ENCODE data around the gene MAGI2. TPM values are rescaled to one million over a fixed set of nuclear protein-coding genes. Genes with fewer than 3 reads are reported as not detected.
"Not testable (repeated sequence)": the region's sequence is repeated elsewhere in the genome, so short reads cannot be mapped to it uniquely, and the experiment has no call there.

The MAGI2 gene
- total RNA-seq, 1 experiment from 2014 or later, result 0.07 TPM

DNA sequence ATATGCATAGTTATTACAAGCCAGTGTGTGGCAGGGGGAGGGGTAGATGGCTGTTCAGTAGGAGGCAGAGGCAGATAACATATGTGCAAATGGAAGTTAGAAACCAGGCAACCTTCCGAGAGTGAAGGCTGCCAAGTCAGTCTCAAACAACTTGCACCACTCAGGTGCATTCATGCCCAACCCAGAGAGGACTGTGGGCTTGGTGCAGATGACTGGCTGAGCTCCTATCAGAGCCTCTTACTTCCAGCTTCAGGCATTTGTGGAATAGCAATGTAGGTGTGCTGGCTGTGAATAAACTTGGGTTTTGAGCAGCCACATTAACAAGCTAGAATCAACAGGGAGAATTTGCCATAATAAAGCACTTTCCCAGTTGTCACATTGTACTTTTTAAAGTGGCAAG is 865.1 kb downstream of the MAGI2 start:
- DNase-seq (ENCODE audit: unreplicated experiment), result no peak
- Mint-ChIP-seq H3K27me3 (ENCODE audit: insufficient read depth, unreplicated experiment) (peaks cover 77% of the 10 kb centered on the region), H3K36me3 (ENCODE audit: insufficient read depth, unreplicated experiment) (no peaks in the 10 kb centered on the region), H3K9me3 (ENCODE audit: unreplicated experiment) (no peaks in the 10 kb centered on the region), H3K27ac (ENCODE audit: low read depth, unreplicated experiment) (no peak overlapping the region), H3K4me1 (ENCODE audit: insufficient read depth, unreplicated experiment) (no peaks in the 10 kb centered on the region), H3K4me3 (ENCODE audit: unreplicated experiment) (no peak overlapping the region)
- intact Hi-C loops (cut with micrococcal nuclease), result loop anchor here (10.0 kb wide), 1 partner anchor 336 kb away; no protein-coding TSS in a partner anchor
- ChIA-PET POLR2A (no interaction called here), CTCF (interaction anchor here (0.6 to 0.8 kb wide), 4 partner anchors 20 to 504 kb away, joined by 3 to 5 read pairs (median 4); no protein-coding TSS in a partner anchor)
- no TSS peak for BruUV-seq (replicated peaks)
- TF ChIP-seq, protein P1, sequence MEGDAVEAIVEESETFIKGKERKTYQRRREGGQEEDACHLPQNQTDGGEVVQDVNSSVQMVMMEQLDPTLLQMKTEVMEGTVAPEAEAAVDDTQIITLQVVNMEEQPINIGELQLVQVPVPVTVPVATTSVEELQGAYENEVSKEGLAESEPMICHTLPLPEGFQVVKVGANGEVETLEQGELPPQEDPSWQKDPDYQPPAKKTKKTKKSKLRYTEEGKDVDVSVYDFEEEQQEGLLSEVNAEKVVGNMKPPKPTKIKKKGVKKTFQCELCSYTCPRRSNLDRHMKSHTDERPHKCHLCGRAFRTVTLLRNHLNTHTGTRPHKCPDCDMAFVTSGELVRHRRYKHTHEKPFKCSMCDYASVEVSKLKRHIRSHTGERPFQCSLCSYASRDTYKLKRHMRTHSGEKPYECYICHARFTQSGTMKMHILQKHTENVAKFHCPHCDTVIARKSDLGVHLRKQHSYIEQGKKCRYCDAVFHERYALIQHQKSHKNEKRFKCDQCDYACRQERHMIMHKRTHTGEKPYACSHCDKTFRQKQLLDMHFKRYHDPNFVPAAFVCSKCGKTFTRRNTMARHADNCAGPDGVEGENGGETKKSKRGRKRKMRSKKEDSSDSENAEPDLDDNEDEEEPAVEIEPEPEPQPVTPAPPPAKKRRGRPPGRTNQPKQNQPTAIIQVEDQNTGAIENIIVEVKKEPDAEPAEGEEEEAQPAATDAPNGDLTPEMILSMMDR (IDR thresholded peaks at IDR 0.05; ENCODE audit: unreplicated experiment), result no peak

DNA sequence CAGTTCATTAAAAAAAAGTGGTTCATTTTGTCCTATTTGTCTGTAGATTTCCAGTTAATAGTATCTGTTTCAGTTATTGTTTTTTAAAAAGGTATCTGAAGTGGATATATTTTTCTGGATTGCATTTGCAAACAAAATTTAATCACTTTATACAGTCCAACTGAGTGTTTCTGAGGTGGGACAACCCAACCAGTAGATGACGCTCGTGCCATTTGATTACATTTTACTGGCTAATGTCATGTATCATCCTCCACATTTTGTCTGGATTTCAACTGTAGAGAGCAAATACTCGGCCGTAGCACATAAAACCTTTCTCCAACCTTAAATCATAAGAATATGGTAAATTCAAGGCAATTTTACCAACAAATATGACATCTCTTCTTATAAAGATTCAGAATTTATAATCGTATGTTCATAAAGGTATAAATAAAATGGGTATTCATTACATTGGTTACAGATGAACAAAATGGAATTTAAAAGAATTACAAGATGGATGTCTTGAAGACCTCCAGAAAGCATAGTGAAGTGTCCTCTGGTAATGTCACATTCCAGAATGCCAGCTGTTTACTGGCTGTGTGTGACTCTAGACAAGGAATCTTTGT is 865.9 kb downstream of the MAGI2 start:
- DNase-seq (ENCODE audit: unreplicated experiment), result peak; percentile 32
- H3K4me3 Mint-ChIP-seq (ENCODE audit: unreplicated experiment), result no peak overlapping the region
- H3K27me3 Mint-ChIP-seq (ENCODE audit: insufficient read depth, unreplicated experiment), result peaks cover 68% of the 10 kb centered on the region
- CTCF ChIA-PET, result interaction anchor here (0.7 to 0.9 kb wide), 3 partner anchors 8 to 651 kb away, joined by 3 read pairs; no protein-coding TSS in a partner anchor
- intact Hi-C loops (cut with micrococcal nuclease), result loop anchor here (2.0 to 10.0 kb wide), 2 partner anchors 337 to 589 kb away; no protein-coding TSS in a partner anchor
- TF ChIP-seq, protein P1 (IDR thresholded peaks at IDR 0.05; ENCODE audit: unreplicated experiment), result peak; percentile 41
- no peaks in the 10 kb centered on the region for H3K36me3 Mint-ChIP-seq (ENCODE audit: insufficient read depth, unreplicated experiment)
- H3K9me3 Mint-ChIP-seq (ENCODE audit: unreplicated experiment), result no peaks in the 10 kb centered on the region
- H3K27ac Mint-ChIP-seq (ENCODE audit: low read depth, unreplicated experiment), result no peak overlapping the region
- POLR2A ChIA-PET, result interaction anchor here (0.5 kb wide), 1 partner anchor 26 kb away, joined by 3 read pairs; no protein-coding TSS in a partner anchor
- H3K4me1 Mint-ChIP-seq (ENCODE audit: insufficient read depth, unreplicated experiment), result no peaks in the 10 kb centered on the region
- BruUV-seq (replicated peaks), result no TSS peak

DNA sequence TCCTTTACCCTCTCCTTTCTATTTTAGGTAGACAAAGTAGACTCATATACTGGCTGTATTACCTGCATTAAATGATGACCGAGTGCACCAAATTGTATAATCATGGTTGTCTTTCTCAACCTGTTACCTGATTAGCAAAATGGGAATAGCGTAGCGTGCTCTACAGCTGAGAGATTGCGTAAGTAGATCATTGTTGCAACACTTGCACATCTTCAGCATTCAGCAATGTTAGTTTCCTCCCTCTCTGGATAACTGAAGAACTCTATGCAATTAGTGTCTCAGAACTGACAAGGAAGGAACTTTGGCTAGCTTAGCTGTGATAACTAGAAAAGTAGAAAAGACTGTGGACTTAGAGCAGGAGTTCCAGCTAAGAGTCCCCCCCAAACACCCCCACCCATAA is 867.5 kb downstream of the MAGI2 start:
- BruUV-seq (replicated peaks), result no TSS peak
- intact Hi-C loops (cut with micrococcal nuclease), result loop anchor here (2.0 to 10.0 kb wide), 2 partner anchors 339 to 591 kb away; no protein-coding TSS in a partner anchor
- DNase-seq (ENCODE audit: unreplicated experiment), result peak; percentile 11
- POLR2A ChIA-PET, result no interaction called here
- Mint-ChIP-seq H3K4me1 (ENCODE audit: insufficient read depth, unreplicated experiment) (no peaks in the 10 kb centered on the region), H3K27ac (ENCODE audit: low read depth, unreplicated experiment) (no peak overlapping the region), H3K27me3 (ENCODE audit: insufficient read depth, unreplicated experiment) (peaks cover 53% of the 10 kb centered on the region), H3K9me3 (ENCODE audit: unreplicated experiment) (no peaks in the 10 kb centered on the region), H3K4me3 (ENCODE audit: unreplicated experiment) (no peak overlapping the region), H3K36me3 (ENCODE audit: insufficient read depth, unreplicated experiment) (no peaks in the 10 kb centered on the region)
- TF ChIP-seq, protein P1 (IDR thresholded peaks at IDR 0.05; ENCODE audit: unreplicated experiment), result no peak
- CTCF ChIA-PET, result interaction anchor here (1.3 kb wide), 1 partner anchor 590 kb away, joined by 5 read pairs; no protein-coding TSS in a partner anchor

DNA sequence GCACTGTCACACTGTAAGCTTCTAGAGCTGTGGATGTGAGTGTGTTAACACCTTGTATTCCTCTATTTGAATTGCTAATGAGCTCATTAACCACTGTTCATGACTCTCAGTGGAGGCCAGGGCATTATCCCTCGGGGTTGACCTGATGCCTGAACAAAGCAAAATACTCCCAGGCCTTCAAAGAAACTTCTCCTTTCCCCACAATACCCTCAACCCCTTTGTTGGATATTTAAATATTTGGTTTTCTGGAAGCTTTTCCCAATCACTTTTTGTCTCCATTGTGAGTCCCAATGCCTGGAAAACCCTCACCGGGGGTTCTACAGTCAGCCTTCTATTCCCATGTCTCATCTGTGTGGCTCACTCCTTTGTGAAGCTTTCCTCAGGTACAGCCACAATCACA is 874.8 kb downstream of the MAGI2 start:
- BruUV-seq (replicated peaks), result no TSS peak
- CTCF ChIA-PET, result interaction anchor here (0.9 kb wide), 1 partner anchor 9 kb away, joined by 3 read pairs; no protein-coding TSS in a partner anchor
- Mint-ChIP-seq H3K36me3 (ENCODE audit: insufficient read depth, unreplicated experiment) (no peaks in the 10 kb centered on the region), H3K9me3 (ENCODE audit: unreplicated experiment) (no peaks in the 10 kb centered on the region), H3K4me3 (ENCODE audit: unreplicated experiment) (no peak overlapping the region), H3K27ac (ENCODE audit: low read depth, unreplicated experiment) (no peak overlapping the region), H3K27me3 (ENCODE audit: insufficient read depth, unreplicated experiment) (peaks cover 51% of the 10 kb centered on the region), H3K4me1 (ENCODE audit: insufficient read depth, unreplicated experiment) (no peaks in the 10 kb centered on the region)
- intact Hi-C loops (cut with micrococcal nuclease), result no loop called here
- TF ChIP-seq, protein P1 (IDR thresholded peaks at IDR 0.05; ENCODE audit: unreplicated experiment), result no peak
- POLR2A ChIA-PET, result interaction anchor here (0.6 kb wide), 1 partner anchor 64 kb away, joined by 3 read pairs; no protein-coding TSS in a partner anchor
- DNase-seq (ENCODE audit: unreplicated experiment), result no peak

DNA sequence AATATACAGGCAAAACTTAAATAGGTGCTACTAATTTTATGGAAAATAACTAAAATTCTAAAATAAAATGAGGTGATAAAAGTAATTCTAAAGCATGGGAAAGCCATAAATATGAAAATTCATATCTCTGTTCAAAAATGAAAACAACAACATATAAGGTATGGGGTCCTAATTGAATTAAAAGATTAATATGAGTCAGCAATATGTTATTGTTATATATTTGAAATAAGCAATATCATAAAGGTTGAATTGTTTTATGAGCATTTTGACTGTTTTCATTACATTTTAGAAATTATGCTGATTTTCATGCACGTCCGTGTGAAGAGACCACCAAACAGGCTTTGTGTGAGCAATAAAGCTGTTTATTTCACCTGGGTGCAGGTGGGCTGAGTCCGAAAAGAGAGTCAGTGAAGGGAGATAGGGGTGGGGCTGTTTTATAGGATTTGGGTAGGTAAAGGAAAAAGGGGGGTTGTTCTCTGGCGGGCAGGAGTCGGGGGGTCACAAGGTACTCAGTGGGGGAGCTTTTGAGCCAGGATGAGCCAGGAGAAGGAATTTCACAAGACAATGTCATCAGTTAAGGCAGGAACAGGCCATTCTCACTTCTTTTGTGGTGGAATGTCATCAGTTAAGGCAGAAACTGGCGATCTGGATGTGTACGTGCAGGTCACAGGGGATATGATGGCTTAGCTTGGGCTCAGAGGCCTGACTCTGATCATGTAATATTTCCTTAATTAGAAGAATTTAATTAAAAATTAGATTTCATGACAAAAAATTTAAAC is 876.1 kb downstream of the MAGI2 start:
- CTCF ChIA-PET; H3K36me3 Mint-ChIP-seq (ENCODE audit: insufficient read depth, unreplicated experiment); intact Hi-C loops (cut with micrococcal nuclease); DNase-seq (ENCODE audit: unreplicated experiment); H3K9me3 Mint-ChIP-seq (ENCODE audit: unreplicated experiment); POLR2A ChIA-PET; H3K4me1 Mint-ChIP-seq (ENCODE audit: insufficient read depth, unreplicated experiment); H3K4me3 Mint-ChIP-seq (ENCODE audit: unreplicated experiment); BruUV-seq (replicated peaks); H3K27ac Mint-ChIP-seq (ENCODE audit: low read depth, unreplicated experiment): not testable (repeated sequence)
- peaks cover 49% of the 10 kb centered on the region for H3K27me3 Mint-ChIP-seq (ENCODE audit: insufficient read depth, unreplicated experiment)

Data from MCF 10A (cell line).